Dermis microvascular lymphatic vessel endothelial cell (primary cell): ENCODE data around the gene CPNE5. TPM values are rescaled to one million over a fixed set of nuclear protein-coding genes. Genes with fewer than 3 reads are reported as not detected.
"Not testable (repeated sequence)": the region's sequence is repeated elsewhere in the genome, so short reads cannot be mapped to it uniquely, and the experiment has no call there.

Experiments used
- DNase-seq, 2 donors: peaks; one replicate each; pipeline versions ENCODE4 v3.0.0 to v3.0.0-alpha.2; 2010; ENCODE audit warnings: low read depth in 2 of 2
- total RNA-seq: library from RNA; depleted of rRNA; stranded (reverse); fragments of >200 nt; gene quantifications from 2 replicates; pipeline ENCODE4 v1.2.1, GENCODE V29; 2014

The CPNE5 gene
- total RNA-seq, 1 donor from 2014 or later = 5.0 TPM

- DNase-seq = no peak
Observed at GRCh38 chr6:36817176-36817817, 21.9 kb downstream of the CPNE5 start.

- no peak for DNase-seq
Observed at GRCh38 chr6:36815962-36816735, 23.1 kb downstream of the CPNE5 start.

- DNase-seq = no peak
Observed at GRCh38 chr6:36814249-36814648, 25.0 kb downstream of the CPNE5 start.

GRCh38 chr6:36813526-36813925 is 25.7 kb downstream of the CPNE5 start:
- DNase-seq = no peak

GRCh38 chr6:36813047-36813446 is 26.2 kb downstream of the CPNE5 start:
- DNase-seq = not testable (repeated sequence)

GRCh38 chr6:36809941-36810803 is 29.1 kb downstream of the CPNE5 start:
- peak in 1 of 2 donors; percentile 21 for DNase-seq

GRCh38 chr6:36809156-36809555 is 30.1 kb downstream of the CPNE5 start:
- DNase-seq = no peak

GRCh38 chr6:36808634-36809033 is 30.6 kb downstream of the CPNE5 start:
- no peak for DNase-seq

GRCh38 chr6:36807750-36808149 is 31.5 kb downstream of the CPNE5 start:
- no peak for DNase-seq

GRCh38 chr6:36807143-36807542 is 32.1 kb downstream of the CPNE5 start:
- DNase-seq = no peak

- DNase-seq = no peak
Observed at GRCh38 chr6:36805917-36806316, 33.3 kb downstream of the CPNE5 start.

GRCh38 chr6:36805096-36805797 is 34.0 kb downstream of the CPNE5 start:
- DNase-seq = no peak

GRCh38 chr6:36804563-36804962 is 34.7 kb downstream of the CPNE5 start:
- peak in 1 of 2 donors; percentile 34 for DNase-seq

- DNase-seq = no peak
Observed at GRCh38 chr6:36803908-36804307, 35.3 kb downstream of the CPNE5 start.

GRCh38 chr6:36803482-36803881 is 35.8 kb downstream of the CPNE5 start:
- no peak for DNase-seq

- no peak for DNase-seq
Observed at GRCh38 chr6:36800223-36801076, 38.8 kb downstream of the CPNE5 start.

GRCh38 chr6:36798852-36799251 is 40.4 kb downstream of the CPNE5 start:
- DNase-seq = no peak

GRCh38 chr6:36797653-36798052 is 41.6 kb downstream of the CPNE5 start:
- no peak for DNase-seq

- no peak for DNase-seq
Observed at GRCh38 chr6:36797055-36797454, 42.2 kb downstream of the CPNE5 start.

- no peak for DNase-seq
Observed at GRCh38 chr6:36794713-36795065, 44.6 kb downstream of the CPNE5 start.
